RKO (cell line): Measurements from ENCODE around the gene ERAL1.
"Not testable (repeated sequence)": the region's sequence is repeated elsewhere in the genome, so short reads cannot be mapped to it uniquely, and the experiment has no call there.

Experiments
- DNase-seq: peaks from one replicate; pipeline ENCODE4 v3.0.0-alpha.2; 2016; ENCODE audit warnings: low spot score

The ERAL1 gene

DNA sequence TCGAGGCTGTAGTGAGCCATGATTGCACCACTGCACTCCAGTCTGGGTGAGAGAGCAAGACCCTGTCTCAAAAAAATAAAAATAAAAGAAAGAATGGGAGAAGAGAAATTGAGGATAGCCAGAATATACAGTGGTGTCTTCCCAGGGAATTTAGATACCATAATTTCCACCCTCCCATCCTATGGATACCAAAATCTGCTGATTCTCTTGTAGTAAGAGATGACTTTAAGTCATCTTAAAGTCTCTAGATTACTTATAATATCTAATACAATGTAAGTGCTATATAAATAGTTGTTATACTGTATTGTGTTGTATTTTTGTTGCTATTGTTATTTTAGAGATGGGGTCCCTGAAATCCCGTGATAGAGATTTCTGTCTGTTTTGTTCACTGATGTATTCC lies 1.5 kb upstream of the ERAL1 start:
- DNase-seq: no peak

DNA sequence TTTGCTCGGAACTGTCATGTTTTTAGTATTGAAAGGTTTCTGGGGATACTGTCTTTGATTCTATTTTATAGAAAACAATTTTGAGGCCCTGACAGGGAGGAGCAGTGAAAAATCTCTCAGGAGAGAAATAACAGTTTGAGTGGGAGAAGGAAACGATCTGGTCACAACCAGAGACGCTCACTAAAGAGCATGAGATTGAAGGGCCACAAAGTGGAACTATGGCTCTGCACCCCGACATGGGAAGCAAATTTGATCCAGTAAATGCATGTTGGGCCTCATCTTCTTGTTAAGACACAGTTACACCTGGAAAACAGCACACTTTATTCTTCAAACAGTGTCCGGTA lies 492 bp downstream of the ERAL1 start:
- DNase-seq: no peak

DNA sequence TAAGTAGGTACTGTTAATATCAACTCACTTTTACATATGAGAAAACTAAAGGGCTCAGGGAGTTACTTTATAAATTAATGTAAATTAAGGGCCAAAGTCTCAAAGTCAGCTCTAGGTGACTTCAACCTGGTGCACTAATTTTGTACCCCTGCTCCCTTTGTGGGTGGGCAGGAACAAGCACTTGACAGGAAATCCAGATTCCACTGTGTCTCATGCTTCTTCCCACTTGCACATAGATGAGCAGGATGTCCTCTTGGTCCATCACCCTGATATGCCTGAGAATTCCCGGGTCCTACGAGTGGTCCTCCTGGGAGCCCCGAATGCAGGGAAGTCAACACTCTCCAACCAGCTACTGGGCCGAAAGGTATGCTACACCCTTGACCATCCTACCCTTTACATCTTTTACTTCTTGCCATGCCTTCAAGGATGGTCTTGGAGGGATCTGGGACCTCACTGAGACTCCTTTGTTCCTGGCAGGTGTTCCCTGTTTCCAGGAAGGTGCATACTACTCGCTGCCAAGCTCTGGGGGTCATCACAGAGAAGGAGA lies 1.3 kb downstream of the ERAL1 start:
- no peak for DNase-seq

DNA sequence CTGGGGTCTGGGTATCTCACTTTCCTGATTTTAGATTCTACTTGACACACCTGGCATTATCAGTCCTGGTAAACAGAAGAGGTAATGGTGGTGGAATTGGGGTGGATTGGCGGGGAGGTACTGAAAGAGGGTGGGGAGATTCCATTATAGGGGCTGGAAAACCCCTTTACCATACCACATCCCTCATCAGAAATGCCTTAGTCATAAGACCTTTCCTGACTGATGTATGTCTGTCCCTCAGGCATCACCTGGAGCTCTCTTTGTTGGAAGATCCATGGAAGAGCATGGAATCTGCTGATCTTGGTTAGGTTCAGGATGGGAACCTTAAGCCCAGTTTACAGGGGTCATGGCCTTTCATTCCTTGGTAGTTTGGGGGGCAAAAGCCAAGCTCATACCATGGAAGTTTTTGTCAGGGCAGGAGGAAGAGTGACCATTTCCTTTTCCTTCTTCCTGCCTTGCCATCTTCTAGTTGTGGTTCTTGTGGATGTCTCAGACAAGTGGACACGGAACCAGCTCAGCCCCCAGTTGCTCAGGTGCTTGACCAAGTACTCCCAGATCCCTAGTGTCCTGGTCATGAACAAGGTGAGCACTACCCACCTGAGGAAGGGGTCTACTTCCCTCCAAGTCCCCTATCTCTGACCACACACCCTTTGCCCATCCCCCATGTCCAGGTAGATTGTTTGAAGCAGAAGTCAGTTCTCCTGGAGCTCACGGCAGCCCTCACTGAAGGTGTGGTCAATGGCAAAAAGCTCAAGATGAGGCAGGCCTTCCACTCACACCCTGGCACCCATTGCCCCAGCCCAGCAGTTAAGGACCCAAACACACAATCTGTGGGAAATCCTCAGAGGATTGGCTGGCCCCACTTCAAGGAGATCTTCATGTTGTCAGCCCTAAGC lies 3.3 kb downstream of the ERAL1 start:
- no peak for DNase-seq

DNA sequence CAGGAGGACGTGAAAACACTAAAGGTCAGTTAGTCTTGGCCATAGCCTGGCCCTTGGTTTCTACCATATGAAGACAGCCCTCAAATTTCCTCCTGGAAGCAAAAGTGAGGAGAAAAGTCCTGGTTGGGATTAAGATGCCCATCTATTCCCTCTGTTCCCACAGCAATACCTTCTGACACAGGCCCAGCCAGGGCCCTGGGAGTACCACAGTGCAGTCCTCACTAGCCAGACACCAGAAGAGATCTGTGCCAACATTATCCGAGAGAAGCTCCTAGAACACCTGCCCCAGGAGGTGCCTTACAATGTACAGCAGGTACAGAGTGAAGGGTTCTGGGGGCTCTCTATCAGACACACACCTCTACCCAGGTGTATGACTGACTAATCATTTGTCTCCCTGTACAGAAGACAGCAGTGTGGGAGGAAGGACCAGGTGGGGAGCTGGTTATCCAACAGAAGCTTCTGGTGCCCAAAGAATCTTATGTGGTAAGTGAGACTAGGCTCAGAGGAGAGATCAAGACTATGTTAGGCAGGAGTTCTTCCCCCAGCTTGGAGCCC lies 4.1 kb downstream of the ERAL1 start:
- no peak for DNase-seq

DNA sequence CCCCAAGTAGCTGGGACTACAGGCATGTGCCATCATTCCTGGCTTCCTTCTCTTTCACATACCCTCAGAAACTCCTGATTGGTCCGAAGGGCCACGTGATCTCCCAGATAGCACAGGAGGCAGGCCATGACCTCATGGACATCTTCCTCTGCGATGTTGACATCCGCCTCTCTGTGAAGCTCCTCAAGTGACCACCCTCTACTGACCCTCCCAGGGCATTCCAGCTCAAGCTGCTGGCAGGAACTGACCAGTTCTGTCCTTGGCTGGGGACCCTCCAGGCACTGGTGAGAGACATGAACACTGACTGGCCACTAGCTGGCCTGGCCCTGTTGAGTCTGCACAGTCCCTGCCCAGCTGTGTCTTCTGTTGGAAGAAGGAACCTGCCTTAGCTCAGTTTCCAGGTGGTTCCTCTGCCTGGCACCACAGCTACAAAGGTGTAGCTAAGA lies 5.6 kb downstream of the ERAL1 start:
- no peak for DNase-seq

DNA sequence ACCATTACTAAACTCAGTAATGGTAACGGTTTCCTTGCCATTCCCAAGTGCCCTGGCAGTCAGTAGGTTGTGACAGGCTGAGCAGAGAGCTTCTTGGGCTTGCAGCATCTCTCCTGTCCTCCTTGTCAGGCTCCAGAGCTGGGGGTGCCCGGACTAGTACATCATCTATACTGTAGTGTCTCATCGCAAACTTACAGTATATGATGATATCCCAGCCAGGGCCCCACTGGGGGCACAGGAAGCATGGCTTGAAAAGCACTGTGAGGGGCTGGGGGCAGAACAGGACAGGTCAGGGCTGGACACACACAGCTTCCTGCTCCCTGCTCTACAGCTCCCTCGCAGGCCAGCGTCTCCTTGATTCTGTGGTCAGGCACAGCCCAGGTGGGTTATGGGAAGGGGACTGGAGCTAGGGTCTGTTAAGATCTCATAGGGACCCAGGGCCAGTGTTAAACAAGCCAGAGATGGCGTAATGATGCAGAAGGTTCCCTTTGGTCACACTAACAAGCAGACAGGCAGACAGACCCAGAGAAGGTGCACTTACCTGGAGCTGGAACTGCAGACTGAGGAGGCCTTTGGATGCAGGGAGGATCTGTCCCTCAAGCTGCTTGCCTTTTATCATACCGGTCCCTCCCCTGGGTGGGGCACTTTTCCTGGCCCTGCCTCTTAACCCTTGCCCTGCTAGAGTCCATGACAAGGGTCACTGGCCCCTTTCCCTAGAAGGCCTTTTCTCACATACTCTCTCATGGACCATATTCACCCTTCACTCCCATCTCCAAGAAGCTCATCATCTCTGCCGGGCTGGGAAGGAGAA lies 6.8 kb downstream of the ERAL1 start:
- no peak for DNase-seq

DNA sequence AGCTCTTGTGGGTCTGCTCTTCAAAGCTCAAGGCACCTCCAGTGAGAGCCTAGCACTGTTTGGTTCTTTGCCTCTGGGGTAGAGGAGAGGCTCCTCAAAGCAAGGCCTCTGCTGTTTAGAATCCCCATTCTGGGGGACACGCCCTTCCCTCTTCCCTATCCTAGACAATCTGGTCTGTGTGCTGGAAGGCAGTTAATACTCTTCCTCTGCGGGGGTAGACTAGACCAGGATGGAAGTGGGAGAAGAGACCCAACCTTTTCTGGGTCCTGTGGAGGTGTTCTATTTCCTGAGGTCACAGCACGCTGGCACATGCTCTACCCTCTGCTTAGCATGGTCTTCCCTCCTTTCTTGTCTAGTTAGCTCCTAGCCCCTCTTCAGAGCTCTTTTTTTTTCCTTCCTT lies 7.7 kb downstream of the ERAL1 start:
- no peak for DNase-seq

DNA sequence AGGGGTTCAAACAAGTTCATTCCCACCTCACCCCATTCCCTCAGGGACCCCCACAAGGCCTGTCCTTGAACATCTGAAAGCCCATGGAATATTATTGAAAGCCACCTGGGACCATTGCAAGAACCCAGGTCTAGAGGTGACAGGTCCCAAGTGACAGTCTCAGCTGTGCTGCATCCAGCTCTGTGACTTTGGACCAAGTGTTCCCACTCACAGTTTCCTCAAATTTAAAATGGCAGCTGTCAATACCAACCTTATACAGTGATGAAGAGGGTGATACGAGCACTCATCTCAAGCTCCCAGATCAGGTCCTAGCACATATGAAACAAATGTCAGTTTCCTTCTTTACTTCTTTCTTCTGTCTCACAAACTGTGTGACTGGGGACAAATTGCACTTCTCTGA lies 9.1 kb downstream of the ERAL1 start:
- DNase-seq: no peak

DNA sequence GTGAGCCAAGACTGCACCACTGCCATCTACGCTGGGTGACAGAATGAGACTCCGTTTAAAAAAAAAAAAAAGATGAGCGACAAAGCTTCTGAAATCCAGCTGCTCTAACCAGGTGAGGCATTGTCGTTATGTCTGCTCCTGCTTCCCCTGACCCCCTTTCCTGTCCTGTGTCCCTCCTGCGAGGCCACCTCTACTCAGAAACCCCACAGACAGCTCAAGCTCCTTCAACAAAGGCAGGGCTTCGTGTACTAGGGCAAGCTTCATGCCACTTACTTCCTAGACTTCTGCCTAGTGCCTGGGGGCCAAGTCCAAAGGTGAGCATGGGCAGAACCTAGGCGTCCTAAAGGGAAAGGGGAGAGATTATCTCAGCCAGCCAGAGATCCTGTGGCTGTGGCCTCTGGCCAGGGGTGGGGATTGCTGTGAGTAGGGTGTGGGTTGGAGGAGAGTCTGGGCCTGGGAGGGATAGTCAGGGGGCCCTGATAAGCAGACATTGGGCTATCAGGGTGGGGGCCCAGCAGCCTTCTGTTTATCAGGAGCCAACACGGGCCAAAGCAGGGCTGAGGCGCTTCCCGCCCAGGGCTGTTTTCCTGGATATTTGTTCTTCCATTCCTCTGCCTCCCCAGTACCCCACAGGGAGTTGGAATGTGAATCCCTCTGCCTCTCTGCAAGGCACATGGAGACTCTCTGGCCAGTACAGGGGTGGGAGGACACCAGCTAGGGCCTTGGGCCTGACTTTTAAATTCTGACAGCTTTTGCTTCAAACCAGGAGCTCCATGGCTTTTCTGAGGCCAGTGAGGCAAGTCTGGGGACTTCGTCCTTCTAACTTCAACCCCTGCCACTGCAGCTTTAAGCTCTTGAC lies 10.4 kb downstream of the ERAL1 start:
- no peak for DNase-seq

DNA sequence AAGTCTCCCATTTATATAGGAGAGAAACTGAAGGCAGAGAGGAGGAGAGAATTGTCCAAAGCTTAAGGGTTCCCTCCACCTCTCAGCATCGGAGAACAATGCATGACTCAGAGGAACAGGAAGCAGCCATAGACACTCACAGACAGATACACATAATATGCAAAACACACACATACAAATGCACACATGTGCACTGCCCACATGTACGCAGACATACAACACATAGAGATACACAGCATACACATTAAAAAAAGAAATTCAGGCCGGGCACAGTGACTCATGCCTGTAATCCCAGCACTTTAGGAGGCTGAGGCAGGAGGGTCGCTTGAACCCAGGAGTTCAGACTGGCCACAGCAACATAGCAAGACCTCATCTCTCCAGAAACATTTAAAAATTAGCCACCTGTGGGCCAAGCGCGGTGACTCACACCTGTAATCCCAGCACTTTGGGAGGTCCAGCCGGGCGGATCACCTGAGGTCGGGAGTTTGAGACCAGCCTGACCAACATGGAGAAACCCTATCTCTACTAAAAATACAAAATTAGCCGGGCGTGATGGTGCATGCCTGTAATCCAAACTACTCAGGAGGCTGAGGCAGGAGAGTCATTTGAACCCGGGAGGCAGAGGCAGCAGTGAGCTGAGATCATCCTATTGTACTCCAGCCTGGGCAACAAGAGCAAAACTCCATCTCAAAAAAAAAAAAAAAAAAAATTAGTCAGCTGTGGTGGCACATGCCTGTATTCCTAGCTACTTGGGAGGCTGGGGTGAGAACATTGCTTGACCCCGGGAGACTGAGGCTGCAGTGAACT lies 11.3 kb downstream of the ERAL1 start:
- peak; percentile 36 for DNase-seq

DNA sequence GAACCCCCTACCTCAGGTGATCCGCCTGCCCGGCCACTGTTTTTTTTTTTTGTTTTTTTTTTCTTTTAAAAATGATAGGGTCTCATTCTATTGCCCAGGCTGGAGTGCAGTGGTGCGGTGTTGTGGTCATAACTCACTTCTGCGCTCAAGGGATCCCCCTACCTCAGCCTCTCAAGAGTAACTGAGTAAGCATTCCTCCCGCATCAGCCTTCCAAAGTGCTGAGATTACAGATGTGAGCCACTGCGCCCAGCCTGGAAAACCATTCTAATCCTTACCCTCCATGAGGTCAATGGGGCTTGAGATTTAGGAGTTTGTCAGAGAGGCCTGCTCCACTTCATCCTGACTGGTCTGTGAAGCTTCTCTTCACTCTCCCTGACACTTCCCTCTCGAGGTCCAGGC lies 12.5 kb downstream of the ERAL1 start:
- DNase-seq: no peak

DNA sequence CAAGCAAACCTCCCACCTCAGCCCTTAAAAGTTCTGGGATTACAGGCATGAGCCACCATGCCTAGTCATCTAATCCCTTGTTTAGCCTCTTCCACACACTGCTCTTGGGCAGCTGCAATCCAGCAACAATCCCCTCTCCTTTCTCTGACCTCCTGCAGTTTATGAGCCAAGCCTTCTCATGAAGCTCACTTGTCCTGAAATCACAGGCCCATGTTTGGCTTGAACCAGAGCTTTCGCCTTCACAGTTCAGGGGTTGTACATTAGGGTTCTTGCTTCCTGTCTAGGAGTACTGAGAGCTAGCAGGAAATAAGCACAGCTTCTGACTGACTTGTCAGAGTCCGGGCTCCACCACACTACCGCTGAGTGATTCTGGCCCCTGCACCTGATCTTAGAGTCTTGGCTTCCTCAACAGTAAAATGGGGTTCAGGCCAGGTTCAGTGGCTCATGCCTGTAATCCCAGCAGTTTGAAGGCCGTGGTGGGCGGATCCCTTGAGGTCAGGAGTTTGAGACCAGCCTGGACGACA lies 16.3 kb downstream of the ERAL1 start:
- no peak for DNase-seq

DNA sequence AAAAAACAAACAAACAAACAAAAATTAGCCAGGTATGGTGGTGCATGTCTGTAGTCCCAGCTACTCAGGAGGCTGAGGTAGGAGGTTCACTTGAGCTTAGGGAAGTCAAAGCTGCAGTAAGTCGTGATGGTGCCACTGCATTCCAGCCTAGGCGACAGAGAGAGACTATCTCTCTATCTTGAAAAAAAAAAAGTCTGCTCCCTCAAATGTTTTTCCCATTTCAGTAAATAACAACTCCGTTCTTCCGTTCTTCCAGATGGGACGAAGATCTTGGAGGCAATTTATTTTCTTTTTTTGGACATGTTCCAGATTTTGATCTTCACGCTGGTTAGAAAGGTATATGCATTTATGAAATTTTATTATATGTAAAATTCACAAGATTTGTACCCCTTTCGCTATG lies 19.0 kb downstream of the ERAL1 start:
- no peak for DNase-seq

DNA sequence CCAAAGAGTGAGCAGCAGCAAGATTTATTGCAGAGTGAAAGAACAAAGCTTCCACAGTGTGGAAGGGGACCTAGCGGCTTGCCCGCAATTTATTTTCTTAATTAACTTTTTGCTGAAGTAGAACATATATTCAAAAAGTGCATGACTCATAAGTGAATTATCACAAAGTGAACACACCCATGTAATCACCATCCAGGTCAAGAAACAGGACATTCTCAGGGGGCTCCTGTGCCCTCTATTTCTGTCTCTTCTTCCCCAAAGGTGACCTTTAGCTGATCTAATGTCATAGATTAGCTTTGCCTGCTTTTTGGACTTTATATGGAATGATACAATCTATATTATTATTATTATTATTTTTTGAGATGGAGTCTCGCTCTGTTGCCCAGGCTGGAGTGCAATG lies 19.9 kb downstream of the ERAL1 start:
- no peak for DNase-seq

DNA sequence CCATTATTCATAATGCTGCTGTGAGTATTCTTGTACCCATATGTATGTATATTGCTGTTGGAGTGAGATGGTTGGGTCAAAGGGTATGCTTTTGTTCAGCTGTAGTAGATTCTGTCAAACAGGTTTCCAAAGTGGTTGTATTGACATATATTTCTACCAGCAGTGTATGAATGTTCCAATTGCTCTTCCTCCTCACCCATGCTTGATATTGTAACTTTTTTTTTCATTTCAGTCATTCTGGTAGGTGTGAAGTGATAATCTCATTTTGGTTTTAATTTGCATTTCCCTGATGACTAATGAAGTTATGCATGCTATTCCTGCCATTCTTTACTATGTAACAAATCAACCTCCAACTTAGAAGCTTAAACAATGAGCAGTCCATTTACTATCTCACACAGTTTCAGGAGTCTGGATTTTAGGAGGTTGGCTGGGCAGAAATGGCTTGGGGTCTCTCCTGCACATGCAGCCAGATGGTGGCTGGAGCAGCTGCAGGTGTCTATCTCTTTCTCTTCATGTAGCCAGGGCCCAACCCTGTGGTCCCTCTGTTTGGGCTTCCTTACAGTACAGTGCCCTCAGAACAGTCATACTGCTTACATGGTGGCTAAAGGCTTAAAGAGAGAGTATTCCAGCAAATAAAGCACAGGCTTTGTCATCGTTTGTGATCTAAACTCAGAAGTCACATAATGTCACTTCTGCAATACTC lies 21.2 kb downstream of the ERAL1 start:
- no peak for DNase-seq

DNA sequence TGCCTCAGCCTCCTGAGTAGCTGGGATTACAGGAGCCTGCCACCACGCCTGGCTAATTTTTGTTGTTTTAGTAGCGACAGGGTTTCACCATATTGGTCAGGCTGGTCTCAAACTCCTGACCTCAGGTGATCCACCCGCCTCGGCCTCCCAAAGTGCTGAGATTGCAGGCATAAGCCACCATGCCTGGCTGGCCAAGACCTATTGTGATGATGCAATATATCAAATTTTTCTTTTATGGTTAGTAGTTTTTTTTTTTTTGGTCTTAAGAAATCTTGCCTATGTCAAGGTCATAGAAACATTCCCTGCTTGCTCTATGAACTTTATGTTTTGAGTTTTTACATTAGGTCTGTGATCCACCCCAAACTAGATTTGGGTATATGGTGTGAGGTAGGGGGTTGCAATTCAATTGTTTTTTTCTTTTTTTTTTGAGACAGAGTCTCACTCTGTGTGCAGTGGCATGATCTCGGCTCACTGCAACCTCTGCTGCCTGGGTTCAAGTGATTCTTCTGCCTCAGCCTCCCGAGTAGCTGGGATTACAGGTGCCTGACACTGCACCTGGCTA lies 22.4 kb downstream of the ERAL1 start:
- not testable (repeated sequence) for DNase-seq

DNA sequence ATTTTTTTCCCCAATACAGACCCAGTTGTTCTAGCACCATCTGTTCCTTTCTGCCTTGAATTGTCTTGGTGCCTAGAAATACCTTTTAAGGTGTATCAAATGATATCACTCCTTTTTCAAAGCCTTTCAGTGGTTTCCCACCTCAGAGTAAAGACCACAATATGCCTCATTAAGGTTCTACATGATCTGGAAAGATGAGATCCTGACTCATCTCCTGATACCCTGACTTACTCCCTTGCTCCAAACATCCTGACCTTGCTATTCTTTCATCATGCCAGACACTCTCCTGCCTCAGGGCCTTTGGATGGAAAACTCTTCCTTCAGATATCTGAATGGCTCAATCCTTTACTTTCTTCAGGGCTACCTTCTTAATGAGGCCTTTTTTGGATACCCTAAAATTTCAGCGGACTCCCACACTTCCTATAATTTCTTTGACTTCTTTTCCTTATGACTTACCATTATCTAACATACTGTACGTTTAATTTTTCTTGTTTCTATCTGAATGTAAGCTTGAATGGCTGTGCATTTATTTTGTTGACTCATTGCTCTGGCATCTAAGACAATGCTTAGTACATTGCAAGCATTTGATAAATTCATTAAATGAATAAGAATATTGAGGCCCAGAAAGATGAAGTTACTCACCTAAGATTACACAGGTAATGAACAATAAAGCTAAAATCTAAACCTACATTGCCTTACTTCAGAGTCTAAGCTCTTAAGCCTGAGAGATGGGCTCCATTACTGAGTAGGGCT lies 23.5 kb downstream of the ERAL1 start:
- no peak for DNase-seq

DNA sequence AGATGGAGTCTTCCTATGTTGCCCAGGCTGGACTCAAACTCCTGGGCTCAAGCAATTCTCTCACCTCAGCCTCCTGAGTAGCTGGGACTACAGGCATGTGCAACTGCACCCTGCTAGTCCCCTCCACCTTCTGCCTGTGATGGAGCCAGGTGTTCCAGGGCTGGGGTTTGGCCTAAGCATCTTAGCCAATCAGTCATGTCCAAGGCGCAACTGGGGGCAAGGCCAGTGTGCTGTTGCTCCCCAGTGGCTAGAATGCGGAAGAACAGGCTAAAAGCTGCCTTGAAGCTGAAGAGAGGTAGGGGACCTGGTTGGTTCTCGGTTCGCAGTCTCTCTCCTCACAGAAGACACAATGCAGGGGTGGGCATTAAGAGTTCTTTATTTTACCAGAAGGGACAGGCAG lies 24.2 kb downstream of the ERAL1 start:
- peak; percentile 35 for DNase-seq
